ENCODE data around the gene C15orf40.

The C15orf40 gene

DNA sequence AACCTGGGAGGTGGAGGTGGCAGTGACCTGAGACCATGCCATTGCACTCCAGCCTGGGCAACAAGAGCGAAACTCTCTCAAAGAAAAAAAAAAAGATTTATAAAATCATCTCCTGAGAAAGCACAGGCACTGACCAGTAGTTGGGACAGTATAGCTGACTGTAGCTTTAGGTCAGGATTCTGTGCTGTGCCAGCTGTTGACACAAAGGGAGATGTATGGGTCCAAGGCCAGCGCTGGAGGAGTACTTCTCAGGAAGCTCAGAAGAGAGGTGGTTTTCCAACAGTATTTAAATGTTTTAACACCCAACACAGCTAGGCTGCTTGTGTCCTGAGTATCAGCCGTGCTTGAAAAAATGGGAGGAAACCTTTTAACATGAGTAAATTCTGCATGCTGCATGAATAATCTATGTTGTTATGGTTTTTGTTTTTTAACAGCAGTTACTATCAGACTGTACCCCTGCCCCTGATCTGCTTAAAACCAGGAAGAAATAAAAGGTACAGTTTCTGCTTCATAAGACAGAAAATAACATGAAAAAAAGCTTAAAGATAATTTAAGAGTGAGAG lies 18.9 kb downstream of the C15orf40 start:
- TF ChIP-seq, protein P1, sequence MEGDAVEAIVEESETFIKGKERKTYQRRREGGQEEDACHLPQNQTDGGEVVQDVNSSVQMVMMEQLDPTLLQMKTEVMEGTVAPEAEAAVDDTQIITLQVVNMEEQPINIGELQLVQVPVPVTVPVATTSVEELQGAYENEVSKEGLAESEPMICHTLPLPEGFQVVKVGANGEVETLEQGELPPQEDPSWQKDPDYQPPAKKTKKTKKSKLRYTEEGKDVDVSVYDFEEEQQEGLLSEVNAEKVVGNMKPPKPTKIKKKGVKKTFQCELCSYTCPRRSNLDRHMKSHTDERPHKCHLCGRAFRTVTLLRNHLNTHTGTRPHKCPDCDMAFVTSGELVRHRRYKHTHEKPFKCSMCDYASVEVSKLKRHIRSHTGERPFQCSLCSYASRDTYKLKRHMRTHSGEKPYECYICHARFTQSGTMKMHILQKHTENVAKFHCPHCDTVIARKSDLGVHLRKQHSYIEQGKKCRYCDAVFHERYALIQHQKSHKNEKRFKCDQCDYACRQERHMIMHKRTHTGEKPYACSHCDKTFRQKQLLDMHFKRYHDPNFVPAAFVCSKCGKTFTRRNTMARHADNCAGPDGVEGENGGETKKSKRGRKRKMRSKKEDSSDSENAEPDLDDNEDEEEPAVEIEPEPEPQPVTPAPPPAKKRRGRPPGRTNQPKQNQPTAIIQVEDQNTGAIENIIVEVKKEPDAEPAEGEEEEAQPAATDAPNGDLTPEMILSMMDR (IDR thresholded peaks at IDR 0.05; ENCODE audit: low read depth, low read length) = no peak
- Histone ChIP-seq H3K27ac (no peak overlapping the region), H3K9me3 (ENCODE audit: severe bottlenecking) (no peaks in the 10 kb centered on the region), H3K27me3 (ENCODE audit: insufficient read depth, low read depth, severe bottlenecking) (no peaks in the 10 kb centered on the region), H3K4me3 (ENCODE audit: low read depth, low read length) (no peak overlapping the region), H3K36me3 (peaks cover 31% of the 10 kb centered on the region)
- DNase-seq = no peak

DNA sequence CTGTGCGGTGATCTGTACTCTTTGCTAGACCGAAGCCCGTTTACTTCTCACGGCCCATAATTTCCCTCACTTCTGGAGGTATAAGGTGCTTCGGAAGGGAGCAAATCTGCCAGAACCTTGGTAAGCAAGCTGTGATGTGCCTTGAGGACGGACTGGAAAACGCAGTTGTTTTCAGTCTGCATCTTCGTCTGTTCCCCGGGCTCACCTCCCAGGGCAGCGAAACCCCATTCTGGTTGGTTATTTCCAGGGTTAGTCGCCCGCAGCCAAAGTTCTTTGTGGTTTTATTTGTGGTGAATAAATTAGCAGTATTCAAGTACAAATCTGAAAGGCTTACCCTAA lies 25.0 kb downstream of the C15orf40 start:
- H3K36me3 ChIP-seq = peaks cover 37% of the 10 kb centered on the region
- H3K27me3 ChIP-seq (ENCODE audit: insufficient read depth, low read depth, severe bottlenecking) = no peaks in the 10 kb centered on the region
- H3K4me3 ChIP-seq (ENCODE audit: low read depth, low read length) = peak overlapping the region; percentile 88
- DNase-seq = no peak
- H3K27ac ChIP-seq = peak overlapping the region; percentile 98
- peaks cover 2% of the 10 kb centered on the region for H3K9me3 ChIP-seq (ENCODE audit: severe bottlenecking)
- TF ChIP-seq, protein P1 (IDR thresholded peaks at IDR 0.05; ENCODE audit: low read depth, low read length) = no peak

DNA sequence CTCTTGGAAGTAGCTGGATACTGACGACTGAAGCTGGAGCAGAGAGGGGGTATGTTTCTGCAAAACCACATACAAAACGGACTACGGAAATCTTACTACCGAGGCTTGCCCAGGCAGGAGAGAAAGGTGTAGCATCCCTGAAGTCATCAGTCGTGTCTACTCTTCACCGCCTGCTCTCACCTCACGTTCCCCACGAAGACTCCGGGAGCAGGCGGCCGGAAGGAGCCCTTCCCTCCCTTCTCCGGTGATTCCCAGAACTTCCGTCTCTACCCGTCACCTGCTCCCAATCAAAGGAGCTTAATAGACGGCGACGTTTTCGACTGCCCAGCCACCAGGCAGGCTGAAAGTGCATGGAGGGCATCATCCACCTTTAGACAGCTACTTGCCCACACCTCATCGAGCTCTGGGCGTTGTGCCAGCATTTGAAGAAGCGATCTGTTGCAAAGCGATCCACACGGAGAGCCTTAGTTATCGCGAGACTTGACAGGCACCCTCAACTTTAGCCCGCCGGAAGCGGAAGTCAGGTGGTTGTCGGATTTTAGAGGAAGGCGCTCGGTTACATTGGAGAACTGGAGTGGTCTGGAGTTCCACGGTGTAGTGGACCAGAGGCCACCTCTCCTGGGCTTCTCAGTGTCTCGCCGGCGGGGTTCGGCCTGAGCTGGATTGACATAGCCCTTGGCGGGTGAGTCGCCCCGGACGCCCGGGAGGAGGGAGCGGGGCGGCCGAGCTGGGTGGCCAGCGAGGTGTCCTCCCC lies 25.6 kb downstream of the C15orf40 start, which contains the start of gene RAMAC:
Gene RAMAC (plus strand): TSS at position 523 of the 754 bp plus-strand sequence. CDS start 2,809 bp downstream, outside the sequence.
- Histone ChIP-seq H3K27ac (peak within 1 kb of the TSS; percentile 98), H3K36me3 (peaks cover 34% of the 10 kb centered on the region), H3K27me3 (ENCODE audit: insufficient read depth, low read depth, severe bottlenecking) (no peaks in the 10 kb centered on the region), H3K4me3 (ENCODE audit: low read depth, low read length) (peak within 1 kb of the TSS; percentile 88), H3K9me3 (ENCODE audit: severe bottlenecking) (peaks cover 2% of the 10 kb centered on the region)
- peak; percentile 91 for DNase-seq
- TF ChIP-seq, protein P1 (IDR thresholded peaks at IDR 0.05; ENCODE audit: low read depth, low read length) = no peak

DNA sequence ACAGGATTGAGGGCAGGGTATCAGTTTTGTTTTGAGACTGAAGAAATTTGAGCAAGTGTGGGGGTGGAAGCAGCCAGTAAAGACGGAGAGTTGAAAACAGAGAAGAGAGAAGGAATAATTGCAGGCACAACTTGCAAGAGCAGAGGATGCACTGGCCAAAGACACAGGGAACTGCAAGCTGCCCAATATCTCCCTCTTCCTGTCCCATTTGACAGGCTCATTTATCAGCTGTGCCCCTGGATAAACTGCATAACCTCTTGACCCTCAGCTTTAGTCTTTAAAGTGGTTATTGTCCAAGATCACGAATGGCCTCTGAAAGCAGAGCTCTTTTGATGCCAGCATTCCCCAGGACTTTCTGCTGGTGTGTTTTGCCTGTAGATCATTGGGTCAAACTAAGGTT lies 30.5 kb downstream of the C15orf40 start:
- Histone ChIP-seq H3K4me3 (ENCODE audit: low read depth, low read length) (no peak overlapping the region), H3K36me3 (peaks cover 3% of the 10 kb centered on the region; the same call in 1 of the 2 replicates), H3K27me3 (ENCODE audit: insufficient read depth, low read depth, severe bottlenecking) (no peaks in the 10 kb centered on the region), H3K9me3 (ENCODE audit: severe bottlenecking) (peaks cover 2% of the 10 kb centered on the region), H3K27ac (no peak overlapping the region)
- TF ChIP-seq, protein P1 (IDR thresholded peaks at IDR 0.05; ENCODE audit: low read depth, low read length) = no peak
- no peak for DNase-seq

DNA sequence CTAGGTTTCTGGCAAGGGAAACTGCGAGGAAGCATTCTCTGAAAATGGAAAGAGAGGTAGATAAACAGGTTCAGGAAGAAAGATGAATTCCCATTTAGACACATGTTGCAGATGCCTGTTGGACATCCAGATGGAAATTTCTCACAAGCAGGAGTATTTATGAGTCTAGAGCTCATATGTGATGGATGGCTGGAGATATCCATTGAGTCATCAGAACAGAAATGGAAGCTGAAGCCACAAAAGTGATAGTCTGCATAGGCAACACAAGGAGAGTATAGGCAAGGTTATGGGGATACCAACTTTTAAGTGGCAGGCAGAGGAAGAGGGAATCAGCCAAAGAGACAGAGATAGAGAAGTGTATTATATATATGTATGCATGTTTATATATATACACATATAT lies 31.7 kb downstream of the C15orf40 start:
- H3K27ac ChIP-seq = no peak overlapping the region
- H3K9me3 ChIP-seq (ENCODE audit: severe bottlenecking) = no peaks in the 10 kb centered on the region
- H3K27me3 ChIP-seq (ENCODE audit: insufficient read depth, low read depth, severe bottlenecking) = no peaks in the 10 kb centered on the region
- TF ChIP-seq, protein P1 (IDR thresholded peaks at IDR 0.05; ENCODE audit: low read depth, low read length) = no peak
- no peak overlapping the region for H3K4me3 ChIP-seq (ENCODE audit: low read depth, low read length)
- H3K36me3 ChIP-seq = peaks cover 3% of the 10 kb centered on the region; the same call in 1 of the 2 replicates
- DNase-seq = no peak
